Brain microvascular endothelial cell (primary cell): ENCODE measurements around the gene TFF3.

ENCODE experiments used
- DNase-seq: peaks from one replicate; pipeline ENCODE4 v3.0.0-alpha.2; 2020
- H3K27ac ChIP-seq: fragments of 250-450 bp; sonication (Bioruptor Pico); 2 replicates; pipeline ENCODE4 v1.5.1; 2020; ENCODE audit warnings: mild to moderate bottlenecking, moderate library complexity
- H3K27me3 ChIP-seq: fragments of 250-450 bp; sonication (Bioruptor Pico); replicated peaks from 2 replicates; pipeline ENCODE4 v1.5.1; 2020; ENCODE audit warnings: mild to moderate bottlenecking
- H3K36me3 ChIP-seq: fragments of 250-450 bp; sonication (Bioruptor Pico); replicated peaks from 2 replicates; pipeline ENCODE4 v1.5.1; 2020; ENCODE audit warnings: mild to moderate bottlenecking
- H3K4me3 ChIP-seq: 2 replicates; pipeline ENCODE4 v1.5.1; 2011; ENCODE audit warnings: low read depth, mild to moderate bottlenecking, control low read depth, low read length, moderate library complexity
- CTCF ChIP-seq: IDR thresholded peaks from 2 replicates; pipeline ENCODE4 v1.5.1; 2011; ENCODE audit warnings: low read depth, mild to moderate bottlenecking, moderate library complexity, low read length, control low read depth, inconsistent platforms; ENCODE audit errors: missing control alignments
- in situ Hi-C: cut with HindIII; loops from 2 replicates; pipeline ENCODE4 v1.10.0; 2017; ENCODE audit warnings: low sequenced_read_pairs, low pct_ligation_motif_present

The TFF3 gene

GRCh38 chr21:42321231-42321630 is 6.0 kb upstream of the TFF3 start:
- H3K27me3 ChIP-seq = peaks cover 3% of the 10 kb centered on the region
- H3K27ac ChIP-seq = no peak overlapping the region
- no peak overlapping the region for H3K4me3 ChIP-seq
- in situ Hi-C loops = no loop called here
- TF ChIP-seq CTCF = no peak
- no peak for DNase-seq
- no peaks in the 10 kb centered on the region for H3K36me3 ChIP-seq

DNA sequence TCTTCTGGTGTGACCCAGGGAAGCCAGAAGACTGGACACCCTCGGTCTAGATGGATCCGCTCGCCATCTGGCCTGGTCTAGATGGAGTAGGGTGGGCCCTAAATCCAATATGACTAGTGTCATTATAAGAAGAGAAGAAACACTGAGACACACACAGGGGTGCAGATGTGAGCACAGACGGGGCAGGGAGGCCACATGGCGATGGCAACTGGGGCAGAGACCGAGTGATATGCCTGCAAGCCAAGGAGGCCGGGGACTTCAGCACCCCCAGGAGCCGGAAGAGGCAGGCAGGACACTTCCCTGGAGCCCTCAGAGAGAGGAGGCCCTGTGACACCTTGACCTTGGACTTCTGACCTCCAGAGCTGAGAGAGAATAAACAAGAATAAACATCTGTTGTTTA is 5.6 kb upstream of the TFF3 start:
- no peaks in the 10 kb centered on the region for H3K36me3 ChIP-seq
- H3K27me3 ChIP-seq = peaks cover 3% of the 10 kb centered on the region
- in situ Hi-C loops = no loop called here
- no peak for DNase-seq
- H3K4me3 ChIP-seq = no peak overlapping the region
- TF ChIP-seq CTCF = no peak
- no peak overlapping the region for H3K27ac ChIP-seq

DNA sequence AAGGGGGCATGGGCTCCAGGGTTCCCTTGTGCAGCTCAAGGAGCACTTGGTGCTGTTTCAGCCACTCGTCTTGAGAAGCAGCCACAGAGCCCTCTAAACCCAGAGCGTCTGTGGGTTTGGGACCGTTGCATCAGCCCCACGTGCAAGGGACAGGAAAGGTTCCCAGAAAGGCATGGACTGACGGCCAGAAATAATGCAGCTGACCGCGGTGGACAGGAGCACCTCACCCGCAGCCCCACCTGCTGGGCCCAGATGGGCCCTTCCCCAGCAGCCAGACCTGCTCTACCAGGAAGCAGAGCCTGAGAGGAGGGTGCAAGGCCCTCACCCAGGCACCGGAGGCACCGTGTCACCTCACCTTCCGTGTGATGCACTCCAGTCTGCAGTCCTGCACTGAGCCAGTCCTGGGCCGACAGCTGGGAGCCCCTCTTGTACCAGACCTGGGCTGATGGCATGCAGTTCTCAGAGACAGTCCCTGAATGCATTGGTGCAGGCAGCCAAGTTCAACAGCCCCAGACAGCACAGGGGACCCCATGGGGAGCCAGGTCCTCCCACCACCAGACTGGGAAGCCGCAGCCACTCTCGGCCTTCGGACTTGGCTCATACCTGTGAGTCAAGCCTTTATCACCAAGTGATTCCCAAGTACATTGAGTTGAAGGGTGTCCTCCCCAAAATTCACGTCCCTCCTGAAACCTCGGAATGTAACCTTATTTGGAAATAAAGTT is 4.8 kb upstream of the TFF3 start:
- H3K27ac ChIP-seq = no peak overlapping the region
- H3K27me3 ChIP-seq = no peaks in the 10 kb centered on the region
- in situ Hi-C loops = no loop called here
- H3K36me3 ChIP-seq = no peaks in the 10 kb centered on the region
- no peak for TF ChIP-seq CTCF
- H3K4me3 ChIP-seq = no peak overlapping the region
- DNase-seq = no peak

GRCh38 chr21:42319376-42319775 is 4.2 kb upstream of the TFF3 start:
- no peak for DNase-seq
- H3K4me3 ChIP-seq = no peak overlapping the region
- in situ Hi-C loops = no loop called here
- H3K27me3 ChIP-seq = no peaks in the 10 kb centered on the region
- no peak overlapping the region for H3K27ac ChIP-seq
- TF ChIP-seq CTCF = no peak
- no peaks in the 10 kb centered on the region for H3K36me3 ChIP-seq

- Histone ChIP-seq H3K36me3 (no peaks in the 10 kb centered on the region), H3K4me3 (no peak overlapping the region), H3K27ac (no peak overlapping the region), H3K27me3 (no peaks in the 10 kb centered on the region)
- in situ Hi-C loops = no loop called here
- no peak for TF ChIP-seq CTCF
- no peak for DNase-seq
Observed at GRCh38 chr21:42317826-42318746, 2.9 kb upstream of the TFF3 start.
